DMS79 (cell line): ENCODE data around the gene PCSK6.

ENCODE experiments used
- DNase-seq: peaks from one replicate; lab custom pipeline; 2025; lab: John Stamatoyannopoulos, UW

PCSK6 gene

GRCh38 chr15:101498717-101499480, 9.4 kb upstream of the PCSK6 start:
- DNase-seq, result no peak

GRCh38 chr15:101498076-101498716, 8.7 kb upstream of the PCSK6 start:
- DNase-seq, result no peak

- no peak for DNase-seq
Observed at GRCh38 chr15:101497484-101498034, 8.1 kb upstream of the PCSK6 start.

GRCh38 chr15:101497017-101497416, 7.5 kb upstream of the PCSK6 start:
- DNase-seq, result no peak

- DNase-seq, result no peak
Observed at GRCh38 chr15:101496198-101496986, 6.9 kb upstream of the PCSK6 start.

GRCh38 chr15:101495334-101496197, 6.1 kb upstream of the PCSK6 start:
- no peak for DNase-seq

GRCh38 chr15:101494251-101494796, 4.8 kb upstream of the PCSK6 start:
- no peak for DNase-seq

GRCh38 chr15:101492766-101493692, 3.5 kb upstream of the PCSK6 start:
- no peak for DNase-seq

GRCh38 chr15:101491734-101492640, 2.5 kb upstream of the PCSK6 start:
- DNase-seq, result no peak

GRCh38 chr15:101490922-101491733, 1.6 kb upstream of the PCSK6 start:
- DNase-seq, result no peak

GRCh38 chr15:101490408-101490891, 943 bp upstream of the PCSK6 start:
- DNase-seq, result no peak

GRCh38 chr15:101489237-101489598, 289 bp downstream of the PCSK6 start:
- DNase-seq, result no peak

- no peak for DNase-seq
Observed at GRCh38 chr15:101488300-101489164, 975 bp downstream of the PCSK6 start.

- no peak for DNase-seq
Observed at GRCh38 chr15:101486696-101487459, 2.6 kb downstream of the PCSK6 start.

GRCh38 chr15:101483462-101483861, 6.0 kb downstream of the PCSK6 start:
- no peak for DNase-seq
